ENCODE results near the gene TFF3.

The TFF3 gene, protein sequence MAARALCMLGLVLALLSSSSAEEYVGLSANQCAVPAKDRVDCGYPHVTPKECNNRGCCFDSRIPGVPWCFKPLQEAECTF

DNA sequence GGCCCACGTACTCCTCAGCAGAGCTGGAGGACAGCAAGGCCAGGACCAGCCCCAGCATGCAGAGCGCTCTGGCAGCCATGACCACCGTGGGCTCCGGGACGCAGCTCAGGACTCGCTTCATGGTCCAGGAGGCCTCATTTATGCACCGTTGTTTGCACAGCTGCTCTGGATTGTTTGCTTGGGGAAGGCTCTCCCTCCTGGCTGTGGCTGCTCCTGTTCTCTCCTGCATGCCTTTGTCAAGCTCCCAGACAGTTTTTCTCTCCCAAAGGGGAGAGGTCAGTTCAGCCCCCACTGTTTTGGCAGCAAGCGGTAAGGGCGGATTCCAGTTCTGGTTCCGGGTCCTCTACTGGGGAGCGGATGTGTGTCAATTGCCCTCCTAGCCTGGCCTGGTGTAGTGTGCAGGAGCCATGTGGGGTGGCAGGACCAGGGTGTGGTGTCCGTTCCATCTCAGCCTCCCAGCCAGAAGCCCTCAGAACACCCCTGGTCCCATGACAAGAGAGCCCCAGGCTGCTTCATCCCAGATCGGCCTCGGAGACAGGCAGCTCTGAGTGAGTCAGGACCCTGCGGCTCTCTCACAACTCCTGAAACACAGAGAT lies at the start of gene TFF3:
TFF3 (minus strand) TSS at position 114 of the 596 bp plus-strand sequence; CDS start at position 79, 35 bp downstream.
- no peak within 1 kb of the TSS for H3K9ac ChIP-seq (ENCODE audit: low read length)
- H3K4me1 ChIP-seq (ENCODE audit: control insufficient read depth, insufficient read depth, low read length) = peaks cover 46% of the 10 kb centered on the region
- H3K4me3 ChIP-seq (ENCODE audit: low read depth, low read length) = no peak within 1 kb of the TSS
- no peaks in the 10 kb centered on the region for H3K36me3 ChIP-seq (ENCODE audit: control insufficient read depth, insufficient read depth, low read length)
- no peaks in the 10 kb centered on the region for H3K27me3 ChIP-seq (ENCODE audit: control insufficient read depth, insufficient read depth, low read length)
- H3K9me3 ChIP-seq (ENCODE audit: control insufficient read depth, insufficient read depth, low read depth, low read length) = no peaks in the 10 kb centered on the region
- no peak within 1 kb of the TSS for H3K27ac ChIP-seq (ENCODE audit: low read depth, low read length)

DNA sequence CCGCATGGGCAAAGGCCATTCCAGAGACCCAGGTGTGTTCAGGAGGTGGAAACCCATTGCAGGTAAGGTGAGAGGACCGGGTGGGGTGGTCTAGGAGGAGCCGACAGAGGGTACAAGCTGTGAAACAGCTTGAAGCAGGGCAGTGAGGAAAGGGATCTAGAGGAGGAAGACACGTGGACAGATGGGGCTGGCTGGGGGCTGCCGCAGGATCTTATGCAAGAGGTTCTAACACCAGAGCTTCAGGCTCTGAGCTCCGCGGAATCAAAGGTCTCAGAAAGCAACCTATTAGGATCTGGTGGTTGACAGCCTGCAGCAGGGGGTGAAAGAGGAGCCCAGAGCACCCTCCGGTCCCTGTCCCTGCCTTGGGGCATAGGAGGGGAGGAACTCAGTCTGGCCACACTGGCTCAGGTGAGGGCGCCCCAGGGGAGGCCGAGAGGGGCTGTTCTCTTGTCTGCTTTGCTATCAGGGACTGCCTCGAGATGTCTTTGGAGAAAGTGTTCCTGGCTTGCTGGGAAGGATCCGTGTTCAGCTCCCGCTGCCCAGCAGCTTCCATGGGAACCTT lies 49.2 kb upstream of the TFF3 start:
- no peaks in the 10 kb centered on the region for H3K4me1 ChIP-seq (ENCODE audit: control insufficient read depth, insufficient read depth, low read length)
- H3K9ac ChIP-seq (ENCODE audit: low read length) = no peak overlapping the region
- no peak overlapping the region for H3K4me3 ChIP-seq (ENCODE audit: low read depth, low read length)

DNA sequence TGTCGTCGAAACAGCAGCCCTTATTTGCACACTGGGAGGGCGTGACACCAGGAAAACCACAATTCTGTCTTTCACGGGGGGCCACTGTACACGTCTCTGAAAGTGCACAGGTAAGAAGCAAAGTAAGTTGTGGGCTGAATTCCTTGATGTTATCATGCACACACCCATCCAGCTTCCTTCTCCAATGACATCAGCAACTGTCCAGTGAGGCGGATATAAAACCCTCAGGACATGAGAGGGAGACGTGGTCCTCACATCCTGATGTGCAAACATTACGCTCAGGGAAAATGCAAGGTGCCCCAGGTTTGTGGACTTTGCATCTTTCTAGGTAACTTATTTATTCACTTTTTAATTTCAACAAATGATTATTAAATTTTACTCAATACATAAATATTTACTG lies 48.1 kb upstream of the TFF3 start:
- no peaks in the 10 kb centered on the region for H3K27me3 ChIP-seq (ENCODE audit: control insufficient read depth, insufficient read depth, low read length)

More for the DNA sequence above, 49.2 kb upstream of the TFF3 start:
- Histone ChIP-seq H3K27me3 (ENCODE audit: control insufficient read depth, insufficient read depth, low read length) (no peaks in the 10 kb centered on the region), H3K27ac (ENCODE audit: low read depth, low read length) (no peak overlapping the region), H3K36me3 (ENCODE audit: control insufficient read depth, insufficient read depth, low read length) (no peaks in the 10 kb centered on the region), H3K9me3 (ENCODE audit: control insufficient read depth, insufficient read depth, low read depth, low read length) (peaks cover 7% of the 10 kb centered on the region)

DNA sequence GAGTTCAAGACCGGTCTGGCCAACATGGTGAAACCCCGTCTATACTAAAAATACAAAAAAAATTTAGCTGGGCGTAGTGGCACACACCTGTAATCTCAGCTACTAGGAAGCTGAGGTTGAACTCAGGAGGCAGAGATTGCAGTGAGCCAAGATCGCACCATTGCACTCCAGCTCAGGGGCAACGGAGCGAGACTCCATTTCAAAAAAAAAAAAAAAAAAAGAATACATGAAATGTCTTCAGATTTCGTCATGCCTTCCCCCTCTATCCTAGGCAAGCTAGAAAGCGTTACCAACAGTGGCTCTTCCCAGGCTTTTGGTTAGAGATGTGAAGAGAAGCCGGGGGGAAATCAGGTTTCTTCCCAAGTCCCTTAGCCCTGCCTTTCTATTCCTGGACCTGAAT lies 47.5 kb upstream of the TFF3 start:
- no peak overlapping the region for H3K4me3 ChIP-seq (ENCODE audit: low read depth, low read length)
- H3K9me3 ChIP-seq (ENCODE audit: control insufficient read depth, insufficient read depth, low read depth, low read length) = peaks cover 13% of the 10 kb centered on the region
- no peaks in the 10 kb centered on the region for H3K27me3 ChIP-seq (ENCODE audit: control insufficient read depth, insufficient read depth, low read length)
- no peaks in the 10 kb centered on the region for H3K4me1 ChIP-seq (ENCODE audit: control insufficient read depth, insufficient read depth, low read length)
- no peaks in the 10 kb centered on the region for H3K36me3 ChIP-seq (ENCODE audit: control insufficient read depth, insufficient read depth, low read length)
- H3K27ac ChIP-seq (ENCODE audit: low read depth, low read length) = no peak overlapping the region
- no peak overlapping the region for H3K9ac ChIP-seq (ENCODE audit: low read length)

More for the DNA sequence above, 48.1 kb upstream of the TFF3 start:
- Histone ChIP-seq H3K9ac (ENCODE audit: low read length) (no peak overlapping the region), H3K27ac (ENCODE audit: low read depth, low read length) (no peak overlapping the region), H3K4me1 (ENCODE audit: control insufficient read depth, insufficient read depth, low read length) (no peaks in the 10 kb centered on the region), H3K36me3 (ENCODE audit: control insufficient read depth, insufficient read depth, low read length) (no peaks in the 10 kb centered on the region), H3K4me3 (ENCODE audit: low read depth, low read length) (no peak overlapping the region), H3K9me3 (ENCODE audit: control insufficient read depth, insufficient read depth, low read depth, low read length) (peaks cover 13% of the 10 kb centered on the region)

DNA sequence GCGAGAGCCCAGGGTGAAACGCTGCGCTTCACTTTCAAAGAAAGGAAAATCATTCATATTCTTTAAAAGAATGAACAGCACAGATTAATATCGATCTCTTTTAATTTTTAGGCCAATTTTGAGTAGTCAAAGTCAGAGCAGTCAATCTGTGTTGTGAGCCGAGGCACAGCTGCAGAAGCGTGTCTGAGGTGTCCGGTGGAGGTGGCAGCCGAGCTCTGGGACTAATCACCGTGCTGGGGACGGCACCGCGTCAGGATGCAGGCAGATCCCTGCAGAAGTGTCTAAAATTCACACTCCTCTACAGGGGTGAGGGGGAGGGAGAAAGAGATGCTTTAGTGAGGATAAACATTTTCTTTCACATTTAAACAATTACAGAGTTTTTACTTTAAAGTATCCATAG lies 47.0 kb upstream of the TFF3 start:
- H3K36me3 ChIP-seq (ENCODE audit: control insufficient read depth, insufficient read depth, low read length) = no peaks in the 10 kb centered on the region
- no peak overlapping the region for H3K27ac ChIP-seq (ENCODE audit: low read depth, low read length)
- H3K4me1 ChIP-seq (ENCODE audit: control insufficient read depth, insufficient read depth, low read length) = no peaks in the 10 kb centered on the region
- H3K27me3 ChIP-seq (ENCODE audit: control insufficient read depth, insufficient read depth, low read length) = no peaks in the 10 kb centered on the region
- no peak overlapping the region for H3K9ac ChIP-seq (ENCODE audit: low read length)
- H3K4me3 ChIP-seq (ENCODE audit: low read depth, low read length) = no peak overlapping the region
- H3K9me3 ChIP-seq (ENCODE audit: control insufficient read depth, insufficient read depth, low read depth, low read length) = peaks cover 16% of the 10 kb centered on the region

- H3K36me3 ChIP-seq (ENCODE audit: control insufficient read depth, insufficient read depth, low read length) = no peaks in the 10 kb centered on the region
- no peak overlapping the region for H3K27ac ChIP-seq (ENCODE audit: low read depth, low read length)
- H3K4me1 ChIP-seq (ENCODE audit: control insufficient read depth, insufficient read depth, low read length) = no peaks in the 10 kb centered on the region
- H3K9ac ChIP-seq (ENCODE audit: low read length) = no peak overlapping the region
- H3K27me3 ChIP-seq (ENCODE audit: control insufficient read depth, insufficient read depth, low read length) = no peaks in the 10 kb centered on the region
- no peak overlapping the region for H3K4me3 ChIP-seq (ENCODE audit: low read depth, low read length)
- H3K9me3 ChIP-seq (ENCODE audit: control insufficient read depth, insufficient read depth, low read depth, low read length) = peaks cover 16% of the 10 kb centered on the region
Observed at GRCh38 chr21:42361286-42361685, 46.1 kb upstream of the TFF3 start.

GRCh38 chr21:42360317-42360716 lies 45.1 kb upstream of the TFF3 start:
- Histone ChIP-seq H3K27ac (ENCODE audit: low read depth, low read length) (no peak overlapping the region), H3K27me3 (ENCODE audit: control insufficient read depth, insufficient read depth, low read length) (no peaks in the 10 kb centered on the region), H3K9me3 (ENCODE audit: control insufficient read depth, insufficient read depth, low read depth, low read length) (peaks cover 16% of the 10 kb centered on the region), H3K36me3 (ENCODE audit: control insufficient read depth, insufficient read depth, low read length) (no peaks in the 10 kb centered on the region), H3K4me3 (ENCODE audit: low read depth, low read length) (no peak overlapping the region), H3K4me1 (ENCODE audit: control insufficient read depth, insufficient read depth, low read length) (no peaks in the 10 kb centered on the region), H3K9ac (ENCODE audit: low read length) (no peak overlapping the region)

DNA sequence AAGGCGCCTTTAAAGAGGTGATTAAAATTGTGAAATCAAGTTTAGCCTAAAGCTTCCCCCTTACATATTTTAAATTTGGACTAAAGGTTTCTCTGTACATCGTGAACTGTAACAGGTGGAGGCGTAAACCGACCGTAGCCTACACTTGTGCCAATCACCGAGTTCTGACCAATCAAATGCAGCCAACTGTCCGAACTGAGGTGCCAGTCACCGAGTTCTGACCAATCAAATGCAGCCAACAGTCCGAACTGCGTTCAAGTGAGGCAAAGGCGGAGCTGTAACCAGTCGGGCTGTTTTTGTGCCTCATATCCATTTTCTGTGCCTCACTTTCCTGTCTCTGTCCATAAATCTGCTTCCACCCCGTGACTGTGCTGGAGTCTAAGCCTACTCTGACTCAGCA lies 43.7 kb upstream of the TFF3 start:
- Histone ChIP-seq H3K36me3 (ENCODE audit: control insufficient read depth, insufficient read depth, low read length) (no peaks in the 10 kb centered on the region), H3K27me3 (ENCODE audit: control insufficient read depth, insufficient read depth, low read length) (no peaks in the 10 kb centered on the region), H3K9me3 (ENCODE audit: control insufficient read depth, insufficient read depth, low read depth, low read length) (peaks cover 16% of the 10 kb centered on the region), H3K4me3 (ENCODE audit: low read depth, low read length) (no peak overlapping the region), H3K27ac (ENCODE audit: low read depth, low read length) (no peak overlapping the region), H3K9ac (ENCODE audit: low read length) (no peak overlapping the region), H3K4me1 (ENCODE audit: control insufficient read depth, insufficient read depth, low read length) (no peaks in the 10 kb centered on the region)

DNA sequence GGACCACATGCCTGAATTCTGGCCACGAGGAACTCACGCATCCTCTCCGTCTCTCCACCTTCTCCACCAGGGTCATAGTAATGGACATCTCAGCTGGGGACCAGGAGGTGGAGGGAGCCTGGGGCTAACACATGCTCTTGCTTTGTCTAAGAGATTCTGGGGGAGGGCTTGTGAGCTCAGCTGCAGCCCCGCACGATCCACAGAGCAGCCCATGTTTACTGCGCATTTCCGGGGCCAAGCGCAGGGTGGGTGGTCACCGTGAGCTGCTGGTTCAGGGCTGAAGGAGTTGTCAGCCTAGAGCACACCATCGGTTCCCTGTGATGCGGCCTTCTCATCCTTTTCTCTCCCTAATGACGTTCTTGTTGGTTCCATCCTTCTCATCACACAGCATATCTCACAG lies 43.1 kb upstream of the TFF3 start:
- Histone ChIP-seq H3K27ac (ENCODE audit: low read depth, low read length) (no peak overlapping the region), H3K27me3 (ENCODE audit: control insufficient read depth, insufficient read depth, low read length) (no peaks in the 10 kb centered on the region), H3K4me1 (ENCODE audit: control insufficient read depth, insufficient read depth, low read length) (no peaks in the 10 kb centered on the region), H3K4me3 (ENCODE audit: low read depth, low read length) (no peak overlapping the region), H3K9me3 (ENCODE audit: control insufficient read depth, insufficient read depth, low read depth, low read length) (peaks cover 16% of the 10 kb centered on the region), H3K36me3 (ENCODE audit: control insufficient read depth, insufficient read depth, low read length) (no peaks in the 10 kb centered on the region), H3K9ac (ENCODE audit: low read length) (no peak overlapping the region)

DNA sequence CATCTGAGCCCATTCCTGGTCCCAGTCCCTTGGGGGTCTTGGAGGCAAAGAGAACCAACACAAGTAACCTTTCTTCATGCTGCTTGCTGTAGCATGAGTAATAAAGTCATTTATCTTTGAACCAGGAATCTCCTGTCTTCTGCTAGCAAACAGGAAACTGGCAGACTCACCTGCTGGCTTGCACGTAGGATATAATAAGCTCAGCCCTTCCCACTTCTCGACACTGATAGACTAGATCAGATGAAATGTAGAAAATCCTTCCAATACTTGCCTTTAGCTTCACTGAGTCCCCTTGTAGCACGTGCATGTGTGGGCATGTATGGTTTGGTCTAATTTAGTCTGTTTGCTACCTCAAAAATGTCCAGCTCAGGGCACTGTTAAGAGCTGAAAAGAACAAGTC lies 42.1 kb upstream of the TFF3 start:
- no peak overlapping the region for H3K27ac ChIP-seq (ENCODE audit: low read depth, low read length)
- H3K36me3 ChIP-seq (ENCODE audit: control insufficient read depth, insufficient read depth, low read length) = no peaks in the 10 kb centered on the region
- no peaks in the 10 kb centered on the region for H3K27me3 ChIP-seq (ENCODE audit: control insufficient read depth, insufficient read depth, low read length)
- no peak overlapping the region for H3K4me3 ChIP-seq (ENCODE audit: low read depth, low read length)
- peaks cover 16% of the 10 kb centered on the region for H3K9me3 ChIP-seq (ENCODE audit: control insufficient read depth, insufficient read depth, low read depth, low read length)
- H3K9ac ChIP-seq (ENCODE audit: low read length) = no peak overlapping the region
- H3K4me1 ChIP-seq (ENCODE audit: control insufficient read depth, insufficient read depth, low read length) = no peaks in the 10 kb centered on the region

- H3K4me1 ChIP-seq (ENCODE audit: control insufficient read depth, insufficient read depth, low read length) = no peaks in the 10 kb centered on the region
- H3K36me3 ChIP-seq (ENCODE audit: control insufficient read depth, insufficient read depth, low read length) = no peaks in the 10 kb centered on the region
- no peak overlapping the region for H3K4me3 ChIP-seq (ENCODE audit: low read depth, low read length)
- no peaks in the 10 kb centered on the region for H3K27me3 ChIP-seq (ENCODE audit: control insufficient read depth, insufficient read depth, low read length)
- H3K9ac ChIP-seq (ENCODE audit: low read length) = no peak overlapping the region
- H3K9me3 ChIP-seq (ENCODE audit: control insufficient read depth, insufficient read depth, low read depth, low read length) = peaks cover 16% of the 10 kb centered on the region
- H3K27ac ChIP-seq (ENCODE audit: low read depth, low read length) = no peak overlapping the region
Observed at GRCh38 chr21:42356650-42357049, 41.4 kb upstream of the TFF3 start.

Data from HUES6 (cell line).